NB4 (cell line): ENCODE data around the gene PIK3AP1.
A peak's percentile ranks its signal among the peaks of the same experiment; 100 is the strongest.

Experiments used
- DNase-seq: peaks from one replicate; pipeline ENCODE4 v3.0.0; 2010; ENCODE audit warnings: low read depth
- H3K4me3 ChIP-seq: one replicate; pipeline ENCODE4 v1.5.1; 2011; ENCODE audit warnings: mild to moderate bottlenecking, low read depth, low read length, moderate library complexity
- MYC ChIP-seq: IDR thresholded peaks from 2 replicates; pipeline ENCODE4 v1.6.1; 2011; ENCODE audit warnings: low read depth, low read length
- POLR2A ChIP-seq: IDR thresholded peaks from 2 replicates; pipeline ENCODE4 v1.6.1; 2011; ENCODE audit warnings: mild to moderate bottlenecking; ENCODE audit not compliant: insufficient read length; ENCODE audit errors: extremely low read depth
- TF ChIP-seq, protein P1 (sequence below): IDR thresholded peaks from 2 replicates; pipeline ENCODE4 v1.6.1; 2011; ENCODE audit warnings: low read depth, low read length
- TF ChIP-seq, protein P2 (sequence below): IDR thresholded peaks from one replicate; pipeline ENCODE4 v1.5.1; 2012; ENCODE audit warnings: low read depth, low read length

The PIK3AP1 gene

GRCh38 chr10:96711048-96711728, 9.1 kb downstream of the PIK3AP1 start:
- no peak overlapping the region for H3K4me3 ChIP-seq
- no peak for TF ChIP-seq MYC
- no peak for TF ChIP-seq POLR2A
- TF ChIP-seq, protein P1, sequence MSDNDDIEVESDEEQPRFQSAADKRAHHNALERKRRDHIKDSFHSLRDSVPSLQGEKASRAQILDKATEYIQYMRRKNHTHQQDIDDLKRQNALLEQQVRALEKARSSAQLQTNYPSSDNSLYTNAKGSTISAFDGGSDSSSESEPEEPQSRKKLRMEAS, result no peak
- TF ChIP-seq, protein P2, sequence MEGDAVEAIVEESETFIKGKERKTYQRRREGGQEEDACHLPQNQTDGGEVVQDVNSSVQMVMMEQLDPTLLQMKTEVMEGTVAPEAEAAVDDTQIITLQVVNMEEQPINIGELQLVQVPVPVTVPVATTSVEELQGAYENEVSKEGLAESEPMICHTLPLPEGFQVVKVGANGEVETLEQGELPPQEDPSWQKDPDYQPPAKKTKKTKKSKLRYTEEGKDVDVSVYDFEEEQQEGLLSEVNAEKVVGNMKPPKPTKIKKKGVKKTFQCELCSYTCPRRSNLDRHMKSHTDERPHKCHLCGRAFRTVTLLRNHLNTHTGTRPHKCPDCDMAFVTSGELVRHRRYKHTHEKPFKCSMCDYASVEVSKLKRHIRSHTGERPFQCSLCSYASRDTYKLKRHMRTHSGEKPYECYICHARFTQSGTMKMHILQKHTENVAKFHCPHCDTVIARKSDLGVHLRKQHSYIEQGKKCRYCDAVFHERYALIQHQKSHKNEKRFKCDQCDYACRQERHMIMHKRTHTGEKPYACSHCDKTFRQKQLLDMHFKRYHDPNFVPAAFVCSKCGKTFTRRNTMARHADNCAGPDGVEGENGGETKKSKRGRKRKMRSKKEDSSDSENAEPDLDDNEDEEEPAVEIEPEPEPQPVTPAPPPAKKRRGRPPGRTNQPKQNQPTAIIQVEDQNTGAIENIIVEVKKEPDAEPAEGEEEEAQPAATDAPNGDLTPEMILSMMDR, result no peak
- DNase-seq, result peak; percentile 37

- no peak for DNase-seq
- TF ChIP-seq POLR2A (no peak), MYC (no peak)
- TF ChIP-seq, protein P1, result no peak
- TF ChIP-seq, protein P2, result no peak
- H3K4me3 ChIP-seq, result no peak overlapping the region
Measured at GRCh38 chr10:96709525-96709924, 10.8 kb downstream of the PIK3AP1 start.

DNA sequence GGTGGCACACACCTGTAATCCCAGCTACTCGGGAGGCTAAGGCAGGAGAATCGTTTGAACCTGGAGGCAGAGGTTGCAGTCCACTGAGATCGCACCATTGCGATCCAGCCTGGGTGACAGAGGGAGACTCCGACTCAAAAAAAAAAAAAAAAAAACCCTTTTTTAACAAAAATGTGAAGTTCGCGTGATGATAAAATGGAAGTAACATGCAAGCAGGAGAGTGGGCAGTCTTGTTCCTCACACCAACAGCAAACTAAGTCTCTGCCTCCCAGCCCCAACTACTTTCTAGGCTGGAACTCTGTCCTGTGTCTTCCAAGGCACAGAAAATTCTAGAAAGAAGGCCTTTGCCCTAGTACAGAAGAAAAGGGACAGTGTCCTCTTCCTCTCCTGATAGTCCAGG, 11.3 kb downstream of the PIK3AP1 start:
- DNase-seq, result no peak
- TF ChIP-seq, protein P1, result no peak
- TF ChIP-seq MYC (no peak), POLR2A (no peak)
- TF ChIP-seq, protein P2, result no peak
- no peak overlapping the region for H3K4me3 ChIP-seq

DNA sequence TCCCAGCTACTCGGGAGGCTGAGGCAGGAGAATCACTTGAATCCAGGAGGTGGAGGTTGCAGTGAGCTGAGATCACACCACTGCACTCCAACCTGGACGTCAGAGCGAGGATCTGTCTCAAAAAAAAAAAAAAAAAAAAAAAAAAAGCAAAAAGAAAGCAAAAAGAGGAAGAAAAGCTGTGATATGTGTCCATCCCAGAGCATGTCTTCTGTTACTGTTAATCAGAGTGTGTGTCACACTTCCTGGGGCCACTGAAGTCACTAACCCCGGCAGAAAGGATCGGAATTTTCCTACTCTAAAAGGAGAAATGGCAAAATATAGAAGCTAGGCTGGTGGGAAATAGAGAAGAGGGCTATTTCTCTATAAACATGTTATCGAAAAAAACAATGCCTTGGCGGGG, 11.9 kb downstream of the PIK3AP1 start:
- TF ChIP-seq, protein P1, result peak; percentile 48; the same call in 1 of the 2 replicates
- TF ChIP-seq MYC, result 0 out of 2 replicates have a peak, but pooled peaks have one; percentile 40
- no peak for TF ChIP-seq POLR2A
- TF ChIP-seq, protein P2, result no peak
- DNase-seq, result peak; percentile 79

GRCh38 chr10:96706331-96706853, 13.9 kb downstream of the PIK3AP1 start:
- TF ChIP-seq, protein P1, result no peak
- no peak for TF ChIP-seq POLR2A
- no peak for TF ChIP-seq MYC
- TF ChIP-seq, protein P2, result no peak
- H3K4me3 ChIP-seq, result no peak overlapping the region
- no peak for DNase-seq

More for the DNA sequence above, 11.9 kb downstream of the PIK3AP1 start:
- H3K4me3 ChIP-seq, result no peak overlapping the region
